Glutamatergic neuron (in vitro differentiated cells): ENCODE measurements around the gene RPS26. TPM values are rescaled to one million over a fixed set of nuclear protein-coding genes. Genes with fewer than 3 reads are reported as not detected.

Source experiments
- DNase-seq: peaks from one replicate; pipeline ENCODE4 v3.0.0; 2022
- H3K27ac Mint-ChIP-seq: one replicate; pipeline ENCODE4 v1.8.0; 2020; ENCODE audit warnings: mild to moderate bottlenecking, mixed read lengths, inconsistent platforms; ENCODE audit not compliant: unreplicated experiment
- H3K27me3 Mint-ChIP-seq: one replicate; pipeline ENCODE4 v1.8.0; 2020; ENCODE audit warnings: mild to moderate bottlenecking, moderate library complexity, mixed read lengths, inconsistent platforms; ENCODE audit not compliant: unreplicated experiment
- H3K36me3 Mint-ChIP-seq: one replicate; pipeline ENCODE4 v1.8.0; 2020; ENCODE audit warnings: mild to moderate bottlenecking, mixed read lengths, inconsistent platforms; ENCODE audit not compliant: unreplicated experiment
- H3K4me1 Mint-ChIP-seq: one replicate; pipeline ENCODE4 v1.8.0; 2020; ENCODE audit warnings: mild to moderate bottlenecking, low read depth, mixed read lengths, inconsistent platforms; ENCODE audit not compliant: unreplicated experiment
- H3K4me3 Mint-ChIP-seq: one replicate; pipeline ENCODE4 v1.8.0; 2020; ENCODE audit warnings: mild to moderate bottlenecking, mixed read lengths, inconsistent platforms; ENCODE audit not compliant: unreplicated experiment
- H3K9me3 Mint-ChIP-seq: one replicate; pipeline ENCODE4 v1.8.0; 2020; ENCODE audit warnings: mild to moderate bottlenecking, moderate library complexity, mixed read lengths, inconsistent platforms; ENCODE audit not compliant: unreplicated experiment
- total RNA-seq: library from RNA; stranded (reverse); fragmentation: NEBNext Ultra II Directional; extraction: Animal tissue kit (Norgen Biotek cat#: 25700); gene quantifications from one replicate; pipeline ENCODE4 v1.2.1, GENCODE V29; 2021; ENCODE audit not compliant: unreplicated experiment
- TF ChIP-seq, protein P1 (sequence below): fragments of 200-600 bp; sonication (generic); IDR thresholded peaks from one replicate; pipeline ENCODE4 v1.5.0; 2021; ENCODE audit not compliant: partially characterized antibody, unreplicated experiment

Gene RPS26
- total RNA-seq, 1 donor from 2014 or later = 29.8 TPM

DNA sequence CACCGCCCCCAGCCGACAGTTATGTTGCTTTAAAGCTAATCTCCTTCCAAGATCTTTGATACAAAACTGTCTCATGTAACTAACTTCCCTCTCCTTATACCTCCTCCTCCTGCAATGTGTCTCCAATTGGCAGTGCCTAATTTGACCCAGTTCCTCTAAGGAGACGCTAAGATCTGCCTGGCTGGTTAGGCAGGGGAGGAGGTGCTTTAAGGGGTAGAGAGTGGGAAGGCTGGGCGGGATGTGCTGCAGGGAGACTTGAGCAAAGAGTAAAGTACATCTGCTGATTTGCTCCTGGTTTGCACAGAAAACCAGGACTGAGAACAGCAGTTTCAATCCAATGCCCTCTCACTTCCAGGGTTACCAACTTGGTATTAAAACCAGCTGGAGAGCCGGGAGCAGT, 28.2 kb upstream of the RPS26 start:
- Mint-ChIP-seq H3K4me3 (no peak overlapping the region), H3K4me1 (peaks cover 3% of the 10 kb centered on the region), H3K27me3 (peaks cover 4% of the 10 kb centered on the region), H3K36me3 (no peaks in the 10 kb centered on the region), H3K9me3 (peaks cover 2% of the 10 kb centered on the region), H3K27ac (no peak overlapping the region)
- DNase-seq = no peak
- TF ChIP-seq, protein P1, sequence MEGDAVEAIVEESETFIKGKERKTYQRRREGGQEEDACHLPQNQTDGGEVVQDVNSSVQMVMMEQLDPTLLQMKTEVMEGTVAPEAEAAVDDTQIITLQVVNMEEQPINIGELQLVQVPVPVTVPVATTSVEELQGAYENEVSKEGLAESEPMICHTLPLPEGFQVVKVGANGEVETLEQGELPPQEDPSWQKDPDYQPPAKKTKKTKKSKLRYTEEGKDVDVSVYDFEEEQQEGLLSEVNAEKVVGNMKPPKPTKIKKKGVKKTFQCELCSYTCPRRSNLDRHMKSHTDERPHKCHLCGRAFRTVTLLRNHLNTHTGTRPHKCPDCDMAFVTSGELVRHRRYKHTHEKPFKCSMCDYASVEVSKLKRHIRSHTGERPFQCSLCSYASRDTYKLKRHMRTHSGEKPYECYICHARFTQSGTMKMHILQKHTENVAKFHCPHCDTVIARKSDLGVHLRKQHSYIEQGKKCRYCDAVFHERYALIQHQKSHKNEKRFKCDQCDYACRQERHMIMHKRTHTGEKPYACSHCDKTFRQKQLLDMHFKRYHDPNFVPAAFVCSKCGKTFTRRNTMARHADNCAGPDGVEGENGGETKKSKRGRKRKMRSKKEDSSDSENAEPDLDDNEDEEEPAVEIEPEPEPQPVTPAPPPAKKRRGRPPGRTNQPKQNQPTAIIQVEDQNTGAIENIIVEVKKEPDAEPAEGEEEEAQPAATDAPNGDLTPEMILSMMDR = no peak

DNA sequence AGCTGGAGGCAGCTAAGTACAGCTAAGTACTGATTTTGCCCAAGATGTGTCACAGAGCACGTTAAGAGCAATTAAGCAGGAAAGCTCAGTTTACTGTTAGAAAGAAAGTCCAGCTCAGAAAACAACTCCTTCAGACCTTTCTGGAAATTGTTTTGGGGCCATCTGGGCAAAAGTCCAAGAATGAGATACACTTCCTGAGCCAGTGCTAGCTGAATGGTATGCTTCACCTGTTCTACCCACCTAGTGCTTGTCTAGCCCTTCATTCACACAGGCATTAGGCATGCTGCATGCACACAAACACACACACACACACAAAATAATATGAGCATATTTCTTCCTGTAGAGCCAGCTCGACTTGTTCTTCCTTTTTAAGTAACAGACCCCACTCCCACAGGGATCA, 27.5 kb upstream of the RPS26 start:
- peaks cover 2% of the 10 kb centered on the region for H3K9me3 Mint-ChIP-seq
- no peak overlapping the region for H3K27ac Mint-ChIP-seq
- TF ChIP-seq, protein P1 = no peak
- peaks cover 3% of the 10 kb centered on the region for H3K4me1 Mint-ChIP-seq
- no peaks in the 10 kb centered on the region for H3K36me3 Mint-ChIP-seq
- no peak for DNase-seq
- peaks cover 4% of the 10 kb centered on the region for H3K27me3 Mint-ChIP-seq
- H3K4me3 Mint-ChIP-seq = no peak overlapping the region

DNA sequence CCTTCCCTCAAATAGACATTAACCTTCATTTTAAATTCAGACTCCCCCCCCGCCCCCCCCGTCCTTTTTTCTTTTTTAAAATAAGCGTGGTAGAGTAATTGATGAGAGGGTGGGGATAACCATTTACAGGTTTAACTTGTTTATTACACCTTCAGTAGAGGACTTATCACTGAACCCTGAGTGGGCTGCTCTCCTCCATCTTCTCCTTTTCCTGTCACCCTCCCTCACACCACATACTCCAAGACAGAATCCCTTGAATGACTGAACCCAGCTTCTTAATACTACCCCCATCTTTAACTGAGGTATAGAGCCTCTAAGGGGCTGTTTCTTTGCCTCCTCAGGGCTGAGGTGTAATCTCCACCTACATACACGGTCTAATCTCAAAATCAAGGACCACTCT, 24.5 kb upstream of the RPS26 start:
- H3K27ac Mint-ChIP-seq = no peak overlapping the region
- DNase-seq = no peak
- H3K4me1 Mint-ChIP-seq = peaks cover 13% of the 10 kb centered on the region
- H3K4me3 Mint-ChIP-seq = no peak overlapping the region
- TF ChIP-seq, protein P1 = no peak
- no peaks in the 10 kb centered on the region for H3K36me3 Mint-ChIP-seq
- H3K27me3 Mint-ChIP-seq = peaks cover 18% of the 10 kb centered on the region
- H3K9me3 Mint-ChIP-seq = peaks cover 10% of the 10 kb centered on the region

DNA sequence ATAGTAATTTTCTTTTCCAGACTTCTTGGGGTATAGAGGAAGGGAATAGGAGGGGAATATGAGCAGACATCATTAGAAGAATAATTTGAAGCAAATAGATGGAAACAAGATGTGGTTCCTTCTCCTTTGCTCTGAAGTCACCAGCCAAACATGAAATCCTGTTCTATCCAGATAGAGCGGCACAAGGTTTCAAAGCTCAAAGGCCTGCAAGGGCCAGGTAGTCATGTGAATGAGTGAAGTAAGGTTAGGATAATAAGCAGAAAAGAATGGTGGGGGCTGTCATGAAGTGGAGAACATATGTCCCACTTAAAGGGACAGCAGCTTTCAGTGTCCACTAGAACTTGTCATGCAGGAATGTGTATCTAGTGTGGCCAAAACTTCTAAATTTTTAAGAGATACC, 23.4 kb upstream of the RPS26 start:
- Mint-ChIP-seq H3K4me1 (peaks cover 15% of the 10 kb centered on the region), H3K27ac (no peak overlapping the region), H3K36me3 (no peaks in the 10 kb centered on the region), H3K9me3 (peaks cover 13% of the 10 kb centered on the region), H3K27me3 (peaks cover 17% of the 10 kb centered on the region), H3K4me3 (no peak overlapping the region)
- no peak for DNase-seq
- TF ChIP-seq, protein P1 = no peak

DNA sequence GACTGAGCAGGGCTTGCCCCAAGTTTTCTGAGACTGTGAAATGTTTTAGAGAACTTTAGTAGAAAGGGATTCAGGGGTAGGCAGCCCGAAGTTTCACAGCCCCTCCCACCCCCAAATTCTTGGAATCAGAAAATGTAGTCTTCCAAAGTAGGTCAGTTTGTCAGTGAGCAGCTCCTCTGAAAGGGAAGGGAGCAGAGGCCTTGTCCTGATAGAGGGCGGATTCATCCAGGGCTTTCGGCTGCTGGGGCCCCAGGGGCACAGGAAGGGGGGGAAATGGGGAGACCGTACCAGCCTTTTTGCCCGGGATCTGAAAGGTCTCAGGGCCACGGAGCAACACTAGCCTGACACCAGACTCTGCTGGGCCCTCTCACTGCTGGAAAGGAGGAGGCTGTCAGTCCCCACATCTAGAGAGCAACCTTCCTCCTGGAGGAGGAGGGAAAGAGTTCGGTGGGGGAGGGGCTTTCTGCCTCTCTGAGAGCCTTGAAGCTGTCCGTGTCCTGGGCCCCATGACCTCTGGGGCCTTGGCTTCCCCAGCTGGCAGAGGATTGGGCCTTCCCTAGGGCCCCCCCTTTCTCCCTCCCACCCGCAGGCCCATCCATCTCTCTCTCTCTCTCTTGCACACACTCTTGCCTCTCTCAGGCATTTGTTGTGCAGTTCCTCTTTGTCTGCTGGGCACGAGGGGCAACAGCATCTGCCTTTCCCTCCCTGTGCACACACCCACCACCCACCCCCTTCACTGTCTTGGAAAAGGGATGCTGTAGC, 21.1 kb upstream of the RPS26 start, which contains the start of gene IKZF4:
TSS of gene IKZF4 (plus strand) at position 621 of the 762 bp plus-strand sequence. CDS start 451 bp downstream, outside the sequence.
- peaks cover 17% of the 10 kb centered on the region for H3K27me3 Mint-ChIP-seq
- no peaks in the 10 kb centered on the region for H3K36me3 Mint-ChIP-seq
- TF ChIP-seq, protein P1 = no peak
- peak within 1 kb of the TSS; percentile 97 for H3K4me3 Mint-ChIP-seq
- peaks cover 13% of the 10 kb centered on the region for H3K9me3 Mint-ChIP-seq
- H3K27ac Mint-ChIP-seq = peak within 1 kb of the TSS; percentile 100
- peaks cover 21% of the 10 kb centered on the region for H3K4me1 Mint-ChIP-seq
- peak; percentile 88 for DNase-seq
